C1 segment of cervical spinal cord (tissue), 14 donors: Measurements from ENCODE around the gene DLD.

Source experiments
- DNase-seq, 14 donors: peaks; one replicate each; lab custom pipeline; 2025; lab: John Stamatoyannopoulos, UW

The DLD gene

GRCh38 chr7:107968449-107968848 lies 77.5 kb downstream of the DLD start:
- no peak for DNase-seq

GRCh38 chr7:107969856-107970255 lies 78.9 kb downstream of the DLD start:
- DNase-seq = peak in 1 of 14 donors; percentile 15
